Loucy (cell line): ENCODE measurements around the gene GRK1.

ENCODE experiments used
- CTCF ChIP-seq: fragments of 200-600 bp; sonication (generic); conservative IDR thresholded peaks from 2 replicates; pipeline ENCODE4 v1.5.1; 2014; ENCODE audit warnings: mild to moderate bottlenecking, antibody characterized with exemption, low read length
- EZH2phosphoT487 ChIP-seq: fragments of 200-600 bp; IDR thresholded peaks from 2 replicates; pipeline ENCODE4 v1.6.1; 2018; ENCODE audit warnings: antibody characterized with exemption, mild to moderate bottlenecking, moderate library complexity, borderline replicate concordance

- no peak for TF ChIP-seq CTCF
- no peak for TF ChIP-seq EZH2phosphoT487
These were observed 16.3 kb upstream of the GRK1 start for GRCh38 chr13:113650731-113651148.
